Measurements from ENCODE around the gene GINS1. TPM values are rescaled to one million over a fixed set of nuclear protein-coding genes. Genes with fewer than 3 reads are reported as not detected.

The GINS1 gene
- total RNA-seq, 1 donor from 2014 or later, result 8.6 TPM

DNA sequence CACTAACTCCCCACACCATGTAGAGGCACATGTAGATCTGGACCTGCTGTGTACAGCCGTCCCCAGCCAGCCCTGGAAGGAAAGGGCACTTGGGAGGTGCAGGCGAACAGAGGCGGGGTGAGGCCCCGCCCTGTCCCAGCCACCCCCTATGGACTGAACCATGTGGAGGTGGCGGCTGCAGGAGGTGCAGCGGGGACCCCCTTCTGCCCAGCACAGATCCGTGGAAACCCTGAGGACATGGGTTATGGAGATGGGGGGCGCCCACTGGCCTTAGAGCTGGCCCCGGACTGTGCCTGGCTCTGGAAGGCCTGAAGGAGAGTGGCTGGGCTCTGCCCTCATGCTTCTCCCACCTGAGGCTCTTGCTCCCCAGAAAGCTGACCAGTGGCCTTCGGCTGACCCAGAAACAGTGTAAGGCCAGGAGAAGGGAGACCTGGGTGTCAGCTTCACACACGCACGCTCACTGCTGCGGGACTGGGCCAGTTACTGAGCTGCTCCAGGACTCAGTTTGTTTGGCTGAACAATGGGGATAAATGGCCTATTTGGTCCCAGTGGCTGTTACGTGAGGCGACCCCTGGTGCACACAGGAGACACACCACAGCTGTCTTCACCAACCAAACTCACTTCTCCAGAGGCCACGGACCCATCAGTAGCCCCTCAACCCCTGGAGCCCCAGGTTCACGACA, 87.2 kb downstream of the GINS1 start:
- no peak for ATAC-seq

DNA sequence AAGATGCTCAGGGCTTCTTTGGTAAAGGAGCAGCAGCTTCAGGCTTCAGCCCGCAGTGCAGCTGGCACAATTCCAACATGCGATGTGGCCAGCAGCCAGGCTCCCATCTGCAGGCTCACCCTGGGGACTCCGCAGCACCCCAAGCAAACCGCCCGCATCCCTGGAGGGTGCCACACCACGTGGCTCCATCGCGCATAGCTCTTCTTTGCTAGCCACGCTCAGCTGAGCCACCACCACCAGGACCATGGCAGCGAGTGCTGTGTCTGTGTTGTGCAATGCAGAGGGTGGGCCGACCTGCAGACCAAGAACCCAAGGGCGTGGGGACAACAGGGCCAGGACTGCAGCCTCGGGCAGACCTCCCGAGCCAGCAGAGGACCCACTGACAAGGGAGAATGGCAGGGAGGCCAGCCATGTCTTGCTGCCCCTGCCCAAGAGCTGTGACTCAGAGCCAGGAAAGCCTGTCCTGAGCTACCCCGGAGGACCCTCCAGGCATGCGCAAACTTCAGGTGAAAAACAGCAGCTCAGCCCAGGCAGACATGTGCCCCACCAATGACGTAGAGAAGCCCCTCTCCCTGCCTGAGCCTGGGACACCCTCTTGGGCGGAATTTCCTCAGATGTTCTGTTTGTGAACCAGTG, 87.8 kb downstream of the GINS1 start:
- no peak for ATAC-seq

DNA sequence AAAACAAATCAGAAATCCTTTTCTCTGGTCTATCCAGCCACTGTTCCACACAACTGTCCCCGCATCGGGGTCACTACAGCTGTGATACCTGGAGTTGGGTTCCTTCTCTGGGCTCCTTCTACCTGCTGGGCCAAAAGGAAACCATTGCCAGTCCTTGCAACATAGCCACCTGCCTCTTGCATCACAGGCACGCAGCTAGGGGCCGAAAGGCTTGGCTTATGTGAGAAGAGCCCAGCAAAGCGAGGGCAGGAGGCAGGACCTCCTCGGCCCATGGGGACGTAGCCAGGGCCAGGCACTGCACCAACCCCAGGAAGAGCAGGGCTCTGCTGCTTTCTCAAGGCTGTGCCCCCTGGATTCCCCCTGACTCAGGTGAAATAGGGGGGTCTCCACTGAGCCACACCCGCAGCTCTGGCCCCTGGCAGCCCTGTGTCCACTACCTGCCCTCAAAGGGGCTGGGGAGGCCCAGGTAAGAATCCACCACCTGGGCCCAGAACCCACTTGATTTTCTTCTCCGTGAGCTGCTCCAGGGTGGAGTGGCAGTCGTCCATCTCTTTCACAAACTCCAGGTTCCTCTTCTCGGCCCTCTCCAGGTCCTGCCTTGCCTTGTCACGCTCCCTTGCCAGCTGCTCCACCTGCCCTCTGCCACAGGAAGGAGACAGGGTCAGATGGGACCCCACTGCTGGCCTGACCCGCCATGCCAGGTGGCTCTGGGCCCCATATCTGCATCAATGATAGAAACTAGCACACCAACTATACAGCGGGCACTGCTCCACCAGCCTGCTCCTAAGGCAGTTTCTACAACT, 88.9 kb downstream of the GINS1 start:
- no peak for ATAC-seq

GRCh38 chr20:25496968-25497401, 89.5 kb downstream of the GINS1 start:
- peak; percentile 65 for ATAC-seq

DNA sequence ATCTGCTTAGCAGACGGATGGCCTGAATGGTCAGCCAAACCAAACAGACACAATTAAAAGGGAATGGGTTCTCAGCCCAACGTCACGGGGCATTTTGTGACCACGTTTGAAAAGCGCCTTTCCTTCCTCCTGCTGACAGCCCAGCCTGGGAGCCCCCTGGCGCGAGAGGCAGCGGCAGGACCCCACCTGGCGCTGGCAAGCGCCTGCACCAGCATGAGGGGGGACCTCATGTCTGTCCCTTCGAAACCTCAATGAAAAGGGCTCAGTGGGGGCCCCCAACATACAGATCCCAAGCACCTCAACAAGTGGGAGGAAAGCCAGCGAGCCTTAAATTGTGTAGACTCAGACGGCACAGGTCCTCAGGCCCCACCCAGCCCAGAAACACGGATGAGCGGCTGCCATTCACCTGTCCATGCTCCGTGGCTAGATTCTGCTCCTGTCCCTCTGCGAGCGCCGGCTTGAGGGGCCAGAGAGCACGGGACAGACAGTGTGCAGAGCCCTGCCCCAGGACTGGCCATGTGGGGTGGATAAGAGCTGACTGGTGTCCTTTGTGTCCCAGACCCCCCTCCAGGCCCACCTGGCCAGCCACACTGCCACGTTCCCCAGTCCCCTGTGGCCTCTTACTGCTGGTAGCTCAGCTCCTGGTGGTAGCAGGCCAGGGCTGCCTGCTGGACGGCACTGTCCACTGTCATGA, 90.3 kb downstream of the GINS1 start:
- no peak for ATAC-seq

Other genes starting within 250 kb of the GINS1 start
- gene ENTPD6, start 212.0 kb upstream of the GINS1 start, total RNA-seq, result 27.3 TPM
- gene PYGB, start 159.6 kb upstream of the GINS1 start, total RNA-seq, result 63.1 TPM
- 29.4 TPM for gene ABHD12, start 16.8 kb upstream of the GINS1 start, total RNA-seq
- 4.8 TPM for gene NINL, start 177.9 kb downstream of the GINS1 start, total RNA-seq
- 2.7 TPM for gene NANP, start 216.3 kb downstream of the GINS1 start, total RNA-seq